Left renal pelvis (tissue), 4 donors: ENCODE data around the gene PCDHGA11. TPM values are rescaled to one million over a fixed set of nuclear protein-coding genes. Genes with fewer than 3 reads are reported as not detected.
"Not testable (repeated sequence)": the region's sequence is repeated elsewhere in the genome, so short reads cannot be mapped to it uniquely, and the experiment has no call there.

Source experiments
- DNase-seq, 4 donors: peaks; one replicate each; pipeline ENCODE4 v3.0.0-alpha.2; 2013; ENCODE audit warnings: low read depth in 4 of 4, low spot score in 3 of 4
- polyA plus RNA-seq, 4 donors: library from polyadenylated mRNA; unstranded; fragments of 120-200 nt; gene quantifications; one replicate each; pipeline ENCODE4 v1.2.1, GENCODE V29; 2013; ENCODE audit not compliant: insufficient read length in 4 of 4

The PCDHGA11 gene
- polyA plus RNA-seq, result 1 to 10 TPM; 4.3 to 5.2 (median 4.6) TPM

DNA sequence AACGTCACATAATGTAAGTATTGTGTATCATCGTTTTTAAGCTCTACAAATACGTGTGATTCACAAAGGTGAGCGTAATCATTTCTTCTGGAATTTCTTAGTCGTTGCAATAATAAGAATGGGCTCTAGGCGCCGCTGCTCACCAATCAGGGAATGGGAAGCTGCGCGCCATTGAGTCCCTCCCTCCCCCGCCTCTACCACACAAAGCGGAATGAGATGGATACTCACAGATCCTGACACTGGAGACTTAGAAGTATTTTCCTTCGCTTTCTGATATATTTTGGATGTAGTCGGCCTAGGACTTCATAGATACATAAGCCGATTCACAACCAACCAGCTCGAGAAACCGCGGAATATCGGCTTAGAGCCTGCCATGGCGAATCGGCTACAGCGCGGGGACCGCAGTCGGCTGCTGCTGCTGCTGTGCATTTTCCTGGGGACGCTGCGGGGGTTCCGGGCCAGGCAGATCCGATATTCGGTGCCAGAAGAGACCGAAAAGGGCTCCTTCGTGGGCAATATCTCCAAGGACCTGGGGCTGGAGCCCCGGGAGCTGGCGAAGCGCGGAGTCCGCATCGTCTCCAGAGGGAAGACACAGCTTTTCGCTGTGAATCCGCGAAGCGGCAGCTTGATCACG is at the start of gene PCDHGA11:
TSS of gene PCDHGA11 (plus strand) at position 197 of the 634 bp plus-strand sequence. CDS start at position 374, 177 bp downstream.
- no peak for DNase-seq

DNA sequence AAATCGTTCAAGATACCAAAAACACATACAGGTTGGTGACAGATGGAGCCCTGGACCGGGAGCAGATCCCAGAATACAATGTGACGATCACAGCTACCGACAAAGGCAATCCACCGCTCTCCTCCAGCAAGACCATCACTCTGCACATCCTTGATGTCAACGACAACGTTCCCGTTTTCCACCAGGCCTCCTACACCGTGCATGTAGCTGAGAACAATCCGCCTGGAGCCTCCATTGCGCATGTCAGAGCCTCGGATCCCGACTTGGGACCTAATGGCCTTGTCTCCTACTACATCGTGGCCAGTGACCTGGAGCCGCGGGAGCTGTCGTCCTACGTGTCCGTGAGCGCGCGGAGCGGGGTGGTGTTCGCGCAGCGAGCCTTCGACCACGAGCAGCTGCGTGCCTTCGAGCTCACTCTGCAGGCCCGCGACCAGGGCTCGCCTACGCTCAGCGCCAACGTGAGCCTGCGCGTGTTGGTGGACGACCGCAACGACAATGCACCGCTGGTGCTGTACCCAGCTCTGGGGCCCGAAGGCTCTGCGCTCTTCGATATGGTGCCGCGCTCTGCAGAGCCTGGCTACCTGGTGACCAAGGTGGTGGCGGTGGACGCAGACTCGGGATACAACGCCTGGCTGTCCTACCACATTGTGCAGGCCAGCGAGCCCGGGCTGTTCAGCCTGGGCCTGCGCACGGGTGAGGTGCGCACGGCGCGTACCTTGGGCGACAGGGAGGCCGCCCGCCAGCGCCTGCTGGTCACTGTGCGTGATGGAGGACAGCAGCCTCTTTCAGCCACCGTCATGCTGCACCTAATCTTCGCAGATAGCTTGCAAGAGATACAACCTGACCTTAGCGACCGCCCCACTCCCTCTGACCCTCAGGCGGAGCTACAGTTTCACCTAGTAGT is 49.0 kb upstream of the PCDHGA11 start:
- DNase-seq, result no peak

DNA sequence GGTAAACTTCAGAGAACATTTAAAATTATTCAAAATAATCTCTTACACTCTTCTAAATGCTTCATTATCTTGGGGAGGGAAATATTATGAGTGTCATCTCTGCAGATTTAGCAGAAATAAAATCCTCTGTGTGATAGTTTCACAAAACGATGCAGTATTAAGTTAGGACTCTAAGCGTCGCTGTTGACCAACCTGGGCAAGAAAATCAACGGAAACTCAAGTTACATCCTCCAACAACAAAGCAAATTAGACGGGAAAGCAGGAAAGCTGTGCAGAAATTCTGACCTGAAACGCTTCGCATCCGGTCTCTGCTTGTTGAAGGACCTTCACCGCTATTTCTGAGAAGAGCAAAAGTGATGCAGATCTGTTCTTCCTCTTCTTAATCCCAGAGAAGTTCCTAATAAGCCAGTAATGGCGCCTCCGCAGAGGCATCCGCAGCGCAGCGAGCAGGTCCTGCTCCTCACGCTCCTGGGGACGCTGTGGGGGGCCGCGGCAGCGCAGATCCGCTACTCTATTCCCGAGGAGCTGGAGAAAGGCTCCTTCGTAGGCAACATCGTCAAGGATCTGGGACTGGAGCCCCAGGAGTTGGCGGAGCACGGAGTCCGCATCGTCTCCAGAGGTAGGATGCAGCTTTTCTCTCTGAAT is 47.1 kb upstream of the PCDHGA11 start, which contains the start of gene PCDHGA6:
TSS of gene PCDHGA6 (plus strand) at position 219 of the 645 bp plus-strand sequence. CDS start at position 412, 193 bp downstream.
- DNase-seq, result no peak

DNA sequence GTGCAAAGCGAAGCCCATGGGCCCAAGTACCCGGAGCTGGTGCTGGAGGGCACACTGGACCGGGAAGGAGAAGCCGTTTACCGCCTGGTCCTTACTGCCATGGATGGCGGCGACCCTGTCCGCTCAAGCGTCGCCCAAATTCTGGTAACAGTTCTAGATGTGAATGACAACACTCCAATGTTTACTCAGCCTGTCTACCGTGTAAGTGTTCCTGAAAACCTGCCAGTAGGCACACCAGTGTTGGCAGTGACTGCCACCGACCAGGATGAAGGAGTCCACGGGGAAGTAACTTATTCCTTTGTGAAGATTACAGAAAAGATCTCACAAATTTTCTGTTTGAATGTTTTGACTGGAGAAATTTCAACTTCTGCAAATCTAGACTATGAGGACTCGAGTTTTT is 46.2 kb upstream of the PCDHGA11 start:
- no peak for DNase-seq

DNA sequence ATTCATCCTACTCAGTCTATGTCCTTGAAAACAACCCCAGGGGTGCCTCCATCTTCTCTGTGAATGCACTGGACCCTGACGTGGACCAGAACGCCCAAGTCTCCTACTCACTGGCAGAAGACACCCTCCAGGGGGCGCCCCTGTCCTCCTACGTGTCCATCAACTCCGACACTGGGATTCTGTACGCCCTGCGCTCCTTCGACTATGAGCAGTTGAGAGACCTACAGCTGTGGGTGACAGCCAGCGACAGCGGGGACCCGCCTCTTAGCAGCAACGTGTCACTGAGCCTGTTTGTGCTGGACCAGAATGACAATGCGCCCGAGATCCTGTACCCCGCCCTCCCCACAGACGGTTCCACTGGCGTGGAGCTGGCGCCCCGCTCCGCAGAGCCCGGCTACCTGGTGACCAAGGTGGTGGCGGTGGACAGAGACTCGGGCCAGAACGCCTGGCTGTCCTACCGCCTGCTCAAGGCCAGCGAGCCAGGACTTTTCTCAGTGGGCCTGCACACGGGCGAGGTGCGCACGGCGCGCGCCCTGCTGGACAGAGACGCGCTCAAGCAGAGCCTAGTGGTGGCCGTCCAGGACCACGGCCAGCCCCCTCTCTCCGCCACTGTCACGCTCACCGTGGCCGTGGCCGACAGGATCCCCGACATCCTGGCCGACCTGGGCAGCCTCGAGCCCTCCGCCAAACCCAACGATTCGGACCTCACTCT is 45.3 kb upstream of the PCDHGA11 start:
- DNase-seq, result not testable (repeated sequence)

DNA sequence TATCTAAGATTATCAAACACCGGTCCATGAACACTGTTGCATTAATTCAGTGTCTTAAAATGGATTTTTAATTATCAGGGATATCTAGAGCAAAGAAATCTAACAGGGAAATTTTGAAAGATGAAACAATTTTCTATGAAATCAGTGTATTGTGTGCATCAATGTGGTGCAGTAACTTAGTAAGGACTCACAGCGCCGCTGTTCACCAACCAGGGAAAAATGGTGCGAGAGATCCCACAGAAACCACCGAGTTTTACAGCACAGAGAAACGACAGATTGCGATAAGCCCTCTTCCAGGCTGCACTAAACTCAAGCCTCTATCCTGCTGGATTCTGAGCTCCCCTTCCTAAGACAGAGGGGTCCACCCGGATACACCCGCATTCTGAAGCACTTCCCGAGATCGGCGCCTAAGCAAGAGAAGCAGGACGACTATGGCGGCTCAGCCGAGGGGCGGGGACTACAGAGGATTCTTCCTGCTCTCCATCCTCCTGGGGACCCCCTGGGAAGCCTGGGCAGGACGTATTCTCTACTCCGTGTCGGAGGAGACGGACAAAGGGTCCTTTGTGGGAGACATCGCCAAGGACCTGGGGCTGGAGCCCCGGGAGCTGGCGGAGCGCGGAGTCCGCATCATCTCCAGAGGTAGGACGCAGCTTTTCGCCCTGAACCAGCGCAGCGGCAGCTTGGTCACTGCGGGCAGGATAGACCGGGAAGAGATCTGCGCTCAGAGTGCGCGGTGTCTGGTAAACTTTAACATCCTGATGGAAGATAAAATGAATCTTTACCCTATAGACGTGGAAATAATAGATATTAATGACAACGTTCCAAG is 38.2 kb upstream of the PCDHGA11 start, which contains the start of gene PCDHGA7:
TSS of gene PCDHGA7 (plus strand) at position 274 of the 826 bp plus-strand sequence. CDS start at position 432, 158 bp downstream.
- DNase-seq, result no peak

DNA sequence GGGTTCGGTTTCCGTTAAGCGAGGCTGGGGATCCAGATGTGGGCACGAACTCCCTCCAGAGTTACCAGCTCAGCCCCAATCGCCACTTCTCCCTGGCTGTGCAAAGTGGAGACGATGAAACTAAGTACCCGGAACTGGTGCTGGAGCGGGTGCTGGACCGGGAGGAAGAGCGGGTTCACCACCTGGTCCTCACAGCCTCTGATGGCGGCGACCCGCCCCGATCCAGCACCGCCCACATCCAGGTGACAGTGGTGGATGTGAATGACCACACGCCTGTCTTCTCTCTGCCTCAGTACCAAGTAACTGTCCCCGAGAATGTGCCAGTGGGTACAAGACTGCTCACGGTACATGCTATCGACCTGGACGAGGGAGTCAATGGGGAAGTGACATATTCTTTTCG is 37.5 kb upstream of the PCDHGA11 start:
- no peak for DNase-seq

DNA sequence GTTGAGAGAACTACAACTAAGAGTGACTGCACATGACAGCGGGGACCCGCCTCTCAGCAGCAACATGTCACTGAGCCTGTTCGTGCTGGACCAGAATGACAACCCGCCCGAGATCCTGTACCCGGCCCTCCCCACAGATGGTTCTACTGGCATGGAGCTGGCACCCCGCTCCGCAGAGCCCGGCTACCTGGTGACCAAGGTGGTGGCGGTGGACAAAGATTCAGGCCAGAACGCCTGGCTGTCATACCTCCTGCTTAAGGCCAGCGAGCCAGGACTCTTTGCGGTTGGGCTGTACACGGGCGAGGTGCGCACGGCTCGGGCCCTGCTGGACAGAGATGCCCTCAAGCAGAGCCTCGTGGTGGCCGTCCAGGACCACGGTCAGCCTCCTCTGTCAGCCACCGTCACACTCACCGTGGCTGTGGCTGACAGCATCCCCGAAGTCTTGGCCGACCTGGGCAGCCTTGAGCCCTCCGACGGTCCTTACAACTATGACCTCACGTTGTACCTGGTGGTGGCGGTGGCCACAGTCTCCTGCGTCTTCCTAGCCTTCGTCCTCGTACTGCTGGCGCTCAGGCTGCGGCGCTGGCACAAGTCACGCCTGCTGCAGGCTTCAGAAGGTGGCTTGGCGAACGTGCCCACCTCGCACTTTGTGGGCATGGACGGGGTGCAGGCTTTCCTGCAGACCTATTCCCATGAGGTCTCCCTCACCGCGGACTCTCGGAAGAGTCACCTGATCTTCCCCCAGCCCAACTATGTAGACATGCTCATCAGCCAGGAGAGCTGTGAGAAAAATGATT is 36.2 kb upstream of the PCDHGA11 start:
- DNase-seq, result no peak

DNA sequence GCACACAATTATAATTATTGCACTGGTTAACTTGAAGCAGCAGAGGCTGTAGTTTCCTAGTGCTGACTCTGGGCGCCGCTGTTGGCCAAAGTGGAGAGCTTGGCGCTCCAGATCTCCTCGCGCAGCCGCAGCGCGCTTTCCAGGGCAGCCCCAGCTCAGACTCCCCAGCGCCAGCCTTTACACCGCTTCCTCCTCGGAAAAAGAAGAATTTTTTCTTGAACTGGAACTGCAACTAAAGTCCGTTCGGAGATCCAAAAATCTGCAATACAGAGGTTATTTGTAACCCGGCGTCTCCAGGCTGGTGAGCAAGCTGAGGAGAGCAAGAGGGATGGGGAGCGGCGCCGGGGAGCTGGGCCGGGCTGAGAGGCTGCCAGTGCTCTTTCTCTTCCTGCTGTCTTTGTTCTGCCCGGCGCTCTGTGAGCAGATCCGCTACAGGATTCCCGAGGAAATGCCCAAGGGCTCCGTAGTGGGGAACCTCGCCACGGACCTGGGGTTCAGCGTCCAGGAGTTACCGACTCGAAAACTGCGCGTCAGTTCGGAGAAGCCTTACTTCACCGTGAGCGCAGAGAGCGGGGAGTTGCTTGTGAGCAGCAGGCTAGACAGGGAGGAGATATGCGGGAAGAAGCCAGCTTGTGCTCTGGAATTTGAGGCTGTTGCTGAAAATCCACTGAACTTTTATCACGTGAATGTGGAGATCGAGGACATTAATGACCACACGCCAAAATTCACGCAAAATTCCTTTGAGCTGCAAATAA is 33.1 kb upstream of the PCDHGA11 start, which contains the start of gene PCDHGB4:
TSS of gene PCDHGB4 (plus strand) at position 142 of the 755 bp plus-strand sequence. CDS start at position 329, 187 bp downstream.
- not testable (repeated sequence) for DNase-seq

DNA sequence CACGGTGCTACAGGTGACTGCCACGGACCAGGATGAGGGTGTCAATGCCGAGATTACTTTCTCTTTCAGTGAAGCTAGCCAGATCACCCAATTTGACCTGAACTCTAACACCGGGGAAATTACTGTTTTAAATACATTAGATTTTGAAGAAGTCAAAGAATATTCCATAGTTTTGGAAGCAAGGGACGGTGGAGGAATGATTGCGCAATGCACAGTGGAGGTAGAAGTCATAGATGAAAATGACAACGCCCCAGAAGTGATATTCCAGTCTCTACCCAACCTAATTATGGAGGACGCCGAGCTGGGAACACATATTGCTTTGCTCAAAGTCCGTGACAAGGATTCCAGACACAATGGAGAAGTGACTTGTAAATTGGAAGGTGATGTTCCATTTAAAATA is 32.2 kb upstream of the PCDHGA11 start:
- DNase-seq, result no peak

DNA sequence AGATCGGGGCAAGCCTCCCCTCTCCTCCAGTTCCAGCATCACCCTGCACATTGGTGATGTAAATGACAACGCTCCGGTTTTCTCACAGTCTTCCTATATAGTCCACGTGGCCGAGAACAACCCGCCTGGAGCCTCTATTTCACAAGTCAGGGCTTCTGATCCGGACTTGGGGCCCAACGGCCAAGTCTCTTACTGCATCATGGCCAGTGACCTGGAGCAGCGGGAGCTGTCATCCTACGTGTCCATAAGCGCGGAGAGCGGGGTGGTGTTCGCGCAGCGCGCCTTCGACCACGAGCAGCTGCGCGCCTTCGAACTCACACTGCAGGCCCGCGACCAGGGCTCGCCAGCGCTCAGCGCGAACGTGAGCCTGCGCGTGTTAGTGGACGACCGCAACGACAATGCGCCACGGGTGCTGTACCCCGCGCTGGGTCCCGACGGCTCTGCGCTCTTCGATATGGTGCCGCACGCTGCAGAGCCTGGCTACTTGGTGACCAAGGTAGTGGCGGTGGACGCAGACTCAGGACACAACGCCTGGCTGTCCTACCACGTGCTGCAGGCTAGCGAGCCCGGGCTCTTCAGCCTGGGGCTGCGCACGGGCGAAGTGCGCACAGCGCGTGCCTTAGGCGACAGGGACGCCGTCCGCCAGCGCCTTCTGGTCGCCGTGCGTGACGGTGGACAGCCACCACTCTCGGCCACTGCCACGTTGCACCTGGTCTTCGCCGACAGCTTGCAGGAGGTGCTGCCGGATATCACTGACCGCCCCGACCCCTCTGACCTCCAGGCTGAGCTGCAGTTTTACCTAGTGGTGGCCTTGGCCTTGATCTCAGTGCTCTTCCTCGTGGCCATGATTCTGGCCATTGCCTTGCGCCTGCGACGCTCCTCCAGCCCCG is 31.5 kb upstream of the PCDHGA11 start:
- no peak for DNase-seq

DNA sequence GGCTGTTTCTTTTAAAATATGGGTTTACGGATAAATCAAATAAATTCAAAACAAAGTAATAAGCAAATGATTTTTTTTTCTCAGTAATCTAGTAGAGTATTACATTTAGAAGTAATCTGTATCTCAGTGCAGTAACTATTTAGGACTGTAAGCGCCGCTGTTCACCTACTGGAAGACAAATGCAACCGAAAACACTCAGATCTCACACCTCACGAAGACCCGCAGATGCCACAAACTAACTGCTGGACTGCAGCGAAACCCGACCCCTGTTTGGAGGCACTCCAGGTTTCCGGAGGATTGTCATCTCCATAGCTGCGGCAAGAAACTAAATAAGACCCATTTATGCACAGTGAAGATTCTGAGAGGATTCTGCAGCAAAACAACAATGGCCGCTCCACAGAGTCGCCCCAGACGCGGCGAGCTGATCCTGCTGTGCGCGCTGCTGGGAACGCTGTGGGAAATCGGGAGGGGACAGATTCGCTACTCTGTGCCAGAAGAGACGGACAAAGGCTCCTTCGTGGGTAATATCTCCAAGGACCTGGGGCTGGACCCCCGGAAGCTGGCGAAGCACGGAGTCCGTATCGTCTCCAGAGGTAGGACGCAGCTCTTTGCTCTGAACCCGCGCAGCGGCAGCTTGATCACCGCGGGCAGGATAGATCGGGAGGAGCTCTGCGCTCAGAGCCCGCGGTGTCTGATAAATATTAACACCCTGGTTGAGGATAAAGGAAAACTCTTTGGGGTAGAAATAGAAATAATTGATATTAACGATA is 28.2 kb upstream of the PCDHGA11 start, which contains the start of gene PCDHGA8:
TSS of gene PCDHGA8 (plus strand) at position 205 of the 770 bp plus-strand sequence. CDS start at position 386, 181 bp downstream.
- DNase-seq, result no peak

DNA sequence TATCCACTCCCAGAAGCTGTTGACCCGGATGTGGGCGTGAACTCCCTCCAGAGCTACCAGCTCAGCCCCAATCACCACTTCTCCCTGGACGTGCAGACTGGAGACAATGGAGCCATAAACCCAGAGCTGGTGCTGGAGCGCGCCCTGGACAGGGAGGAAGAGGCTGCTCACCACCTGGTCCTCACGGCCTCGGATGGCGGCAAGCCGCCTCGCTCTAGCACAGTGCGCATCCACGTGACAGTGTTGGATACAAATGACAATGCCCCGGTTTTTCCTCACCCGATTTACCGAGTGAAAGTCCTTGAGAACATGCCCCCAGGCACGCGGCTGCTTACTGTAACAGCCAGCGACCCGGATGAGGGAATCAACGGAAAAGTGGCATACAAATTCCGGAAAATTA is 27.6 kb upstream of the PCDHGA11 start:
- no peak for DNase-seq

DNA sequence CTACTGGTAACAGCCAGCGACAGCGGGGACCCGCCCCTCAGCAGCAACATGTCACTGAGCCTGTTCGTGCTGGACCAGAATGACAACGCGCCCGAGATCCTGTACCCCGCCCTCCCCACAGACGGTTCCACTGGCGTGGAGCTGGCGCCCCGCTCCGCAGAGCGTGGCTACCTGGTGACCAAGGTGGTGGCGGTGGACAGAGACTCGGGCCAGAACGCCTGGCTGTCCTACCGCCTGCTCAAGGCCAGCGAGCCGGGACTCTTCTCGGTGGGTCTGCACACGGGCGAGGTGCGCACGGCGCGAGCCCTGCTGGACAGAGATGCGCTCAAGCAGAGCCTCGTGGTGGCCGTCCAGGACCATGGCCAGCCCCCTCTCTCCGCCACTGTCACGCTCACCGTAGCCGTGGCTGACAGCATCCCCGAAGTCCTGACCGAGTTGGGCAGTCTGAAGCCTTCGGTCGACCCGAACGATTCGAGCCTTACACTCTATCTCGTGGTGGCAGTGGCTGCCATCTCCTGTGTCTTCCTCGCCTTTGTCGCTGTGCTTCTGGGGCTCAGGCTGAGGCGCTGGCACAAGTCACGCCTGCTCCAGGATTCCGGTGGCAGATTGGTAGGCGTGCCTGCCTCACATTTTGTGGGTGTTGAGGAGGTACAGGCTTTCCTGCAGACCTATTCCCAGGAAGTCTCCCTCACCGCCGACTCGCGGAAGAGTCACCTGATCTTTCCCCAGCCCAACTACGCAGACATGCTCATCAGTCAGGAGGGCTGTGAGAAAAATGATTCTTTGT is 26.3 kb upstream of the PCDHGA11 start:
- DNase-seq, result not testable (repeated sequence)
